VCaP (cell line): ENCODE measurements around the gene SLC25A22.

Experiments
- H3K27ac ChIP-seq: fragments of 450-650 bp; 2 replicates; pipeline ENCODE4 v1.5.1; 2017
- TF ChIP-seq, protein P1 (sequence below): fragments of 450-650 bp; conservative IDR thresholded peaks from 2 replicates; pipeline ENCODE4 v1.5.1; 2017; ENCODE audit warnings: mild to moderate bottlenecking, moderate library complexity

The SLC25A22 gene

DNA sequence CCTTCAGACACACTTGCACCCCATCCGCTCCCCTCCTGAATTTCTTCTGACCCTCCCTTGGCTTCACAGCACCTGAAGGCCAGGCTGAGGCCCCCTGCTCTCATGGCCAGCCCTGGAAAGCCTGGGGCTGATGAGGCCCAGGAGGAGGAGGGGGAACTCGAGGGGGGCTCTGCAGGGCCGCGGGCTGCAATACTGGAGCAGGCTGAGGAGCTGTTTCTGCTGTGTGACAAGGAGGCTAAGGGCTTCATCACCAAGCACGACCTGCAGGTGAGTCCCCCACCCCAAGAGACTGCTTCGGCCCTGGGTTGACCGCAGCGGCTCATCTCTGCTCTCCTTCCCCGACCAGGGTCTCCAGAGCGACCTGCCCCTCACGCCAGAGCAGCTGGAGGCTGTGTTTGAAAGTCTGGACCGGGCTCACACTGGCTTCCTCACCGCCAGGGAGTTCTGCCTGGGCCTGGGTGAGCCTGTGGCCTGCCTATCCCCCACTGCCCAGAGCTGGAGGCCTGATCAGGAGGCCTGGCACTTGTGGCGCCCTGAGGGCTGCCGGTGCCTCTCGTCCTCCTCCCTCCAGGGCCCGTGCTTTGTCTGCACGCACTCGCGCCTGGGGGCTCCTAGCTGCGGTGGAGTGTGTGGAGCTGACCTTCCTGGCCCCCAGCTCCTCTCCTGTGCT lies 30.6 kb upstream of the SLC25A22 start:
- peak overlapping the region; percentile 95 for H3K27ac ChIP-seq
- TF ChIP-seq, protein P1, sequence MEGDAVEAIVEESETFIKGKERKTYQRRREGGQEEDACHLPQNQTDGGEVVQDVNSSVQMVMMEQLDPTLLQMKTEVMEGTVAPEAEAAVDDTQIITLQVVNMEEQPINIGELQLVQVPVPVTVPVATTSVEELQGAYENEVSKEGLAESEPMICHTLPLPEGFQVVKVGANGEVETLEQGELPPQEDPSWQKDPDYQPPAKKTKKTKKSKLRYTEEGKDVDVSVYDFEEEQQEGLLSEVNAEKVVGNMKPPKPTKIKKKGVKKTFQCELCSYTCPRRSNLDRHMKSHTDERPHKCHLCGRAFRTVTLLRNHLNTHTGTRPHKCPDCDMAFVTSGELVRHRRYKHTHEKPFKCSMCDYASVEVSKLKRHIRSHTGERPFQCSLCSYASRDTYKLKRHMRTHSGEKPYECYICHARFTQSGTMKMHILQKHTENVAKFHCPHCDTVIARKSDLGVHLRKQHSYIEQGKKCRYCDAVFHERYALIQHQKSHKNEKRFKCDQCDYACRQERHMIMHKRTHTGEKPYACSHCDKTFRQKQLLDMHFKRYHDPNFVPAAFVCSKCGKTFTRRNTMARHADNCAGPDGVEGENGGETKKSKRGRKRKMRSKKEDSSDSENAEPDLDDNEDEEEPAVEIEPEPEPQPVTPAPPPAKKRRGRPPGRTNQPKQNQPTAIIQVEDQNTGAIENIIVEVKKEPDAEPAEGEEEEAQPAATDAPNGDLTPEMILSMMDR = no peak

DNA sequence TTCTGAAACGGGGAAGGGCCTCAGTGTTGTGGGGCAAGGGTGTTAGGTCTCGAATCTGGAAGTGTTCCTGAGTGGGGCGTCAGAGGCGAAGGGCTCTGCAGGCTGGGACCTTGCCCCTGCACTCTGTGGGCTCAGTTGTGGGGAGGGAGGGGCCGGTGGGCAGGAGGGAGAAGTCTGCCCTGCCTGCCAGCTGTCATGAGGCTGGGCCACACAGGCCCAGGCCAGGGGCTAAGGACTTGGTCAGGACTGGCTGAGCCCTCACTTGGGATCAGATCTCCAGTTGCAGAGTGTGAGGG lies 29.8 kb upstream of the SLC25A22 start, which contains the start of gene CRACR2B:
CRACR2B (plus strand) TSS at position 23 of the 296 bp plus-strand sequence. CDS start 689 bp downstream, outside the sequence.
- TF ChIP-seq, protein P1 = no peak
- peak within 1 kb of the TSS; percentile 95 for H3K27ac ChIP-seq

DNA sequence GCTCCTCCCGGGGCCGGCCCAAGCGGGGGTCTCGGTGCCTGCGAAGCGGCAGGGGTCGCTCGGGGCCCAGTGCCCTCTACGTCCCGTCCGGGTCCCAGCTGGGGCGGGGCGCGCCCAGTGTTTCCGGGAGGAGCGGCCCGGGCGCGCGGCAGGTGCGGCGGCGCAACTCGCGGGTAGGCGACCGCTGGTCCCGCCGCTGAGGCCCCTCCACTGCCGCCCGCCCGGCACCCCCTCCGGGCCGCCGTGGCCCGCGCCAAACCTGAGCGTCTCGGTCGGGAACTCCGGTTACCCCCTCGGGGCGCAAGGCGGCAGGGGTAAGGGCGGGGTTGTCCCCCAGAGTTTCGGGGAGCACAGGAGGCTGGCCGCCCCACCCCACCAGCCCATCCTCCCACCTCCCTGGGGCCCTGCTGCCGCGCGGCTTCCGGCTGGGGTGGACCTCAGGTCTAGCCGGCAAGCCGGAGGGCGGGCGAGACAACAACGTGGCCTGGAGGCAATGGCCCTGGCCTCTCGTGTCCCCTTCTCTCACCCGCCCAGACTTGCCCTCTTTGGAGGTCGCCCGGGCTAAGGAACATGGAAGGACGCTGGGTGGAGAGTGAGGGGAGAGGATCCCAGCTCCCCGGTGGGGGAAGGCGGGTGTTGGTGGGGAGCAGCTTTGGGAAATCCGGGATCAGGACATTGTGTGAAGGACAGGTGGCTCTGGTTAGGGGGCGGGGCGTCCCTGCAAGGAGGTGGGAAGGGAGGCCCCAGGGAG lies 29.2 kb upstream of the SLC25A22 start:
- TF ChIP-seq, protein P1 = no peak
- peak overlapping the region; percentile 95 for H3K27ac ChIP-seq

DNA sequence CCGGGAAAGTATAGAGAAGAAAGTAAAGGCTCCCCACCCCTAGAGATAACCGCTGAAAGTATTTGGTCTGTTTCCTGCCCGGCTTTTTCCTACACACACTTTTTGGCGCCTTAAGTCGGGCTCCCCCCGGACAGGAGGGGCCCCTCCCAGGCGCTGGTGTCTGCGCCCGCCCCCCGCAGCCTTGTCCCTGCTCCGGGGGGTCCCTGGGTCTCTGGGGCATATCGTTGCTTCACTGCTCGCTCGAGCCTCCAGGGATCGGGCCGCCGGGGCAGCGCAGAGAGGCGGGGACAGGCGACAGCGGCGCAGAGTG lies 28.7 kb upstream of the SLC25A22 start:
- TF ChIP-seq, protein P1 = no peak
- H3K27ac ChIP-seq = peak overlapping the region; percentile 95

DNA sequence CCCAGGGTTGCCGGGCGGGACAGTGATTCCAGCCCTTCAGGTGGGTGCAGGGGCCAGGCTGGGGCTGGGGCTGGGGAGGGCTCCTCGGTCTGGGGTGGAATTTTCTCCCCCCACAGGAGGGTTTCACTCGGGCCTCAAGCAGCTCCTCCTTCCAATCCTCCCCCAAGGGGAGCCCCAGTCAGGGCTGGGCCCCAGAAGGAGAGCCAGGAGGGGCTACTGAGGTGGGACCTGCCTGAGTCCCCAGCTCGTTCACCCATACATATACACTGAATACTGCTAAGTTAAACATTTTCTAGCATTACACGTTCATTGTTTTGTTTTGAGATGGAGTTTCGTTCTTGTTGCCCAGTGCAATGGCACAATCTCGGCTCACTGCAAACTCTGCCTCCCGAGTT lies 28.1 kb upstream of the SLC25A22 start:
- peak overlapping the region; percentile 95 for H3K27ac ChIP-seq
- TF ChIP-seq, protein P1 = no peak

GRCh38 chr11:825366-826226 lies 27.5 kb upstream of the SLC25A22 start:
- H3K27ac ChIP-seq = peak overlapping the region; percentile 95
- TF ChIP-seq, protein P1 = no peak

DNA sequence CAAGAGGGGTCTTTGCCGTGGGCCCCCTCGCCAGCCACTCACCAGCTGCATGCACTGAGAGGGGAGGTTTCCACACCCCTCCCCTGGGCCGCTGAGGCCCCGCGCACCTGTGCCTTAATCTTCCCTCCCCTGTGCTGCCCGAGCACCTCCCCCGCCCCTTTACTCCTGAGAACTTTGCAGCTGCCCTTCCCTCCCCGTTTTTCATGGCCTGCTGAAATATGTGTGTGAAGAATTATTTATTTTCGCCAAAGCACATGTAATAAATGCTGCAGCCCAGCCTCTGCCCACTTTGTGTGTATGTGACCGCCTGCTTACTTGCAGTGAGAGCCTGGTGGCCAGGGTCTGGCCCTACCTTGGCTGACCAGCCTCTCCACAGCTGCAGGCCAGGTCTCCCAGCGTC lies 26.9 kb upstream of the SLC25A22 start:
- TF ChIP-seq, protein P1 = no peak
- H3K27ac ChIP-seq = peak overlapping the region; percentile 95
